H1 (cell line): ENCODE data around the gene FRMD4A. TPM values are rescaled to one million over a fixed set of nuclear protein-coding genes. Genes with fewer than 3 reads are reported as not detected.

Source experiments
- CTCF ChIA-PET: fragments of 300-600 bp; sonication (Branson Sonifier 250); formaldehyde crosslinking; loops from one replicate; lab custom pipeline; 2021; ENCODE audit not compliant: partially characterized antibody; lab: Charles Lee
- POLR2A ChIA-PET: fragments of 300-600 bp; sonication (Branson Sonifier 250); formaldehyde crosslinking; loops from one replicate; lab custom pipeline; 2021; ENCODE audit warnings: inconsistent platforms; ENCODE audit not compliant: partially characterized antibody; lab: Charles Lee
- DNase-seq, 2 experiments: peaks; one replicate each; pipeline versions ENCODE4 v3.0.0 to v3.0.0-alpha.2; 2010 to 2022; ENCODE audit warnings: low spot score in 2 of 2, low read depth in 1 of 2, mixed read lengths in 1 of 2
- FAIRE-seq: peaks from 2 replicates; lab custom pipeline; 2011; peaks lifted over from hg19 to GRCh38; lab: Jason Lieb, UNC
- H2AFZ ChIP-seq: 2 replicates; pipeline ENCODE4 v1.8.1; 2012; ENCODE audit warnings: low read length, inconsistent platforms
- H2AK5ac ChIP-seq: 2 replicates; pipeline ENCODE4 v1.6.1; 2013; ENCODE audit warnings: low read depth, low read length
- H2BK120ac ChIP-seq: replicated peaks from 2 replicates; pipeline ENCODE3; 2013; ENCODE audit warnings: low read depth, low read length, inconsistent platforms
- H2BK12ac ChIP-seq: 2 replicates; pipeline ENCODE4 v1.6.1; 2013; ENCODE audit warnings: low read depth, low read length
- H2BK15ac ChIP-seq: 2 replicates; pipeline ENCODE4 v1.6.1; 2013; ENCODE audit warnings: low read length
- H2BK20ac ChIP-seq: 2 replicates; pipeline ENCODE4 v1.6.1; 2013; ENCODE audit warnings: low read length
- H2BK5ac ChIP-seq: 2 replicates; pipeline ENCODE4 v1.6.1; 2013; ENCODE audit warnings: low read depth, low read length
- H3K14ac ChIP-seq: 2 replicates; pipeline ENCODE4 v1.6.1; 2013; ENCODE audit warnings: inconsistent platforms; ENCODE audit not compliant: insufficient read length
- H3K18ac ChIP-seq: 2 replicates; pipeline ENCODE4 v1.6.1; 2013; ENCODE audit warnings: low read length; ENCODE audit errors: extremely low read depth
- H3K23ac ChIP-seq: 2 replicates; pipeline ENCODE4 v1.6.1; 2013; ENCODE audit warnings: inconsistent platforms; ENCODE audit not compliant: insufficient read length
- H3K23me2 ChIP-seq: 2 replicates; pipeline ENCODE4 v1.6.1; 2013; ENCODE audit warnings: low read depth, low read length
- H3K27ac ChIP-seq: 2 replicates; pipeline ENCODE4 v1.6.1; 2011; ENCODE audit warnings: low read depth, low read length, inconsistent platforms
- H3K27me3 ChIP-seq, 4 experiments: replicated peaks in 1 of 4; 1 replicate in 1 of 4; 2 replicates in 3 of 4; pipeline versions ENCODE4 v1.6.1 to v1.8.1; 2011 to 2013; ENCODE audit warnings: low read length in 3 of 4, mild to moderate bottlenecking in 3 of 4, inconsistent platforms in 2 of 4, mixed read lengths in 2 of 4, moderate library complexity in 1 of 4; ENCODE audit not compliant: control insufficient read depth in 3 of 4, insufficient read depth in 3 of 4; ENCODE audit errors: extremely low read depth in 1 of 4
- H3K36me3 ChIP-seq, 4 experiments: 2 replicates each; pipeline versions ENCODE4 v1.6.1 to v1.8.1; 2011 to 2013; ENCODE audit warnings: mild to moderate bottlenecking in 4 of 4, low read length in 3 of 4, moderate library complexity in 2 of 4, control low read depth in 1 of 4, inconsistent platforms in 1 of 4; ENCODE audit not compliant: insufficient read depth in 4 of 4, control insufficient read depth in 2 of 4
- H3K4ac ChIP-seq: replicated peaks from 2 replicates; pipeline ENCODE3; 2013; ENCODE audit warnings: low read length, low read depth, mixed read lengths, inconsistent platforms; ENCODE audit not compliant: insufficient read length
- H3K4me1 ChIP-seq, 4 experiments: replicated peaks in 1 of 4; 1 replicate in 1 of 4; 2 replicates in 3 of 4; pipeline versions ENCODE4 v1.6.1 to v1.8.1; 2011 to 2013; ENCODE audit warnings: low read length in 3 of 4, inconsistent platforms in 2 of 4, mixed read lengths in 1 of 4; ENCODE audit not compliant: insufficient read depth in 4 of 4, control insufficient read depth in 3 of 4
- H3K4me2 ChIP-seq, 2 experiments: 2 replicates each; pipeline versions ENCODE4 v1.6.1 to v1.8.1; 2011 to 2013; ENCODE audit warnings: low read depth in 2 of 2, low read length in 2 of 2, control low read depth in 1 of 2, inconsistent platforms in 1 of 2, mild to moderate bottlenecking in 1 of 2; ENCODE audit not compliant: insufficient read depth in 1 of 2
- H3K4me3 ChIP-seq, 4 experiments: fragments of 200-600, 300-600 bp in 1 of 4; sonication (generic), shearing (Covaris generic), sonication (Bioruptor Twin) in 1 of 4; 2 replicates each; pipeline versions ENCODE4 v1.5.1 to v1.8.1; 2011 to 2016; ENCODE audit warnings: low read length in 4 of 4, low read depth in 3 of 4, control low read depth in 2 of 4, inconsistent platforms in 2 of 4, mild to moderate bottlenecking in 2 of 4, mixed read lengths in 1 of 4, moderate library complexity in 1 of 4; ENCODE audit not compliant: insufficient read depth in 2 of 4; ENCODE audit errors: extremely low read depth in 1 of 4
- H3K56ac ChIP-seq: replicated peaks from 2 replicates; pipeline ENCODE3; 2013; ENCODE audit warnings: low read depth, mild to moderate bottlenecking, mixed read lengths, low read length, inconsistent platforms; ENCODE audit not compliant: insufficient read length
- H3K79me1 ChIP-seq: 2 replicates; pipeline ENCODE4 v1.6.1; 2013; ENCODE audit warnings: low read depth, low read length, control low read depth
- H3K79me2 ChIP-seq, 2 experiments: 2 replicates each; pipeline versions ENCODE4 v1.6.1 to v1.8.1; 2012 to 2013; ENCODE audit warnings: low read length in 2 of 2, mild to moderate bottlenecking in 2 of 2, inconsistent platforms in 1 of 2; ENCODE audit not compliant: insufficient read depth in 2 of 2, control insufficient read depth in 1 of 2
- H3K9ac ChIP-seq, 4 experiments: replicated peaks in 1 of 4; 1 replicate in 1 of 4; 2 replicates in 3 of 4; pipeline versions ENCODE4 v1.6.1 to v1.8.1; 2011 to 2013; ENCODE audit warnings: low read depth in 3 of 4, low read length in 3 of 4, control low read depth in 2 of 4, mild to moderate bottlenecking in 2 of 4, moderate library complexity in 2 of 4, inconsistent platforms in 1 of 4; ENCODE audit errors: extremely low read depth in 1 of 4
- H3K9me3 ChIP-seq, 2 experiments: 2 replicates each; pipeline versions ENCODE4 v1.6.1 to v1.8.1; 2012 to 2013; ENCODE audit warnings: mild to moderate bottlenecking in 2 of 2, moderate library complexity in 2 of 2, control low read depth in 1 of 2, inconsistent platforms in 1 of 2, low read depth in 1 of 2, low read length in 1 of 2, mixed read lengths in 1 of 2; ENCODE audit not compliant: insufficient read depth in 2 of 2
- H4K20me1 ChIP-seq, 2 experiments: replicated peaks in 1 of 2; 2 replicates each; pipeline versions ENCODE3 to v1.8.1; 2011 to 2013; ENCODE audit warnings: inconsistent platforms in 2 of 2, low read length in 2 of 2, mild to moderate bottlenecking in 1 of 2; ENCODE audit not compliant: insufficient read depth in 2 of 2, control insufficient read depth in 1 of 2
- H4K5ac ChIP-seq: 2 replicates; pipeline ENCODE4 v1.6.1; 2013; ENCODE audit warnings: low read length, low read depth, mixed read lengths, inconsistent platforms; ENCODE audit not compliant: insufficient read length
- H4K8ac ChIP-seq: 2 replicates; pipeline ENCODE4 v1.8.0; 2013; ENCODE audit warnings: mild to moderate bottlenecking, moderate library complexity, low read length, inconsistent platforms; ENCODE audit not compliant: insufficient read depth; ENCODE audit errors: extremely low read depth
- H4K91ac ChIP-seq: replicated peaks from 2 replicates; pipeline ENCODE3; 2013; ENCODE audit warnings: low read length, mixed read lengths, inconsistent platforms; ENCODE audit not compliant: insufficient read length
- CREB1 ChIP-seq: IDR thresholded peaks from 2 replicates; pipeline ENCODE4 v1.6.1; 2012; ENCODE audit warnings: inconsistent platforms
- POLR2A ChIP-seq, 2 experiments: IDR thresholded peaks; 1 replicate in 1 of 2; 2 replicates in 1 of 2; pipeline ENCODE4 v1.6.1; 2011; ENCODE audit warnings: low read depth in 2 of 2, low read length in 2 of 2, mild to moderate bottlenecking in 2 of 2; ENCODE audit errors: control extremely low read depth in 1 of 2
- WGBS, 2 experiments: shearing (Covaris generic) in 1 of 2; methylation state at CpG; one replicate each; pipeline versions ENCODE4 v1.1.6 to v1.1.7; 2013 to 2015; ENCODE audit warnings: low lambda C conversion rate in 2 of 2, mixed read lengths in 2 of 2, inconsistent platforms in 1 of 2, low coverage in 1 of 2, missing lambda C conversion rate in 1 of 2; ENCODE audit not compliant: insufficient replicate concordance in 2 of 2, insufficient coverage in 1 of 2, insufficient read length in 1 of 2; ENCODE audit errors: extremely low coverage in 1 of 2, missing lambda C conversion rate in 1 of 2; 5-methylcytosine and 5-hydroxymethylcytosine counted together
- polyA plus RNA-seq, 7 experiments: library from polyadenylated mRNA; depleted of rRNA in 3 of 7; stranded (reverse) in 5 of 7; unstranded in 2 of 7; fragments of >200 nt in 5 of 7; fragments of 200-250 nt in 2 of 7; gene quantifications; 1 replicate in 5 of 7; 2 replicates in 1 of 7; 4 replicates in 1 of 7; pipeline versions ENCODE4 v1.2.1 to v1.2.3, GENCODE V29; 2011 to 2013; ENCODE audit warnings: missing spikeins in 2 of 7, mixed read lengths in 2 of 7
- total RNA-seq: library from RNA; stranded (reverse); fragmentation: NEBNext Ultra II Directional; extraction: Animal tissue kit (Norgen Biotek cat#: 25700); gene quantifications from 2 replicates; pipeline ENCODE4 v1.2.1, GENCODE V29; 2021

FRMD4A gene
- total and polyA plus RNA-seq, 2 of the 8 experiments (the other 6 are each of a cell fraction or from before 2014, with no cell fraction given): 38.6 to 39.6 TPM

- no peaks in the 10 kb centered on the region for H3K79me2 ChIP-seq
- ChIA-PET CTCF (interaction anchor here (0.6 to 1.4 kb wide), 4 partner anchors 10 to 273 kb away, joined by 3 read pairs; no protein-coding TSS in a partner anchor), POLR2A (interaction anchor here (1.0 to 1.1 kb wide), 2 partner anchors 60 to 496 kb away, joined by 3 to 4 read pairs; no protein-coding TSS in a partner anchor)
- no peak overlapping the region for H2AFZ ChIP-seq
- no peak overlapping the region for H3K4me3 ChIP-seq
- no peak overlapping the region for H2BK20ac ChIP-seq
- no peak overlapping the region for H2AK5ac ChIP-seq
- no peak overlapping the region for H3K18ac ChIP-seq
- H2BK5ac ChIP-seq: no peak overlapping the region
- FAIRE-seq (no peak), DNase-seq (no peak)
- no peak overlapping the region for H2BK120ac ChIP-seq
- H4K91ac ChIP-seq: no peak overlapping the region
- no peak overlapping the region for H3K14ac ChIP-seq
- no peak overlapping the region for H4K8ac ChIP-seq
- WGBS, 2 experiments: 87% methylated on average over 6 of the region's 6 CpGs; no CpG with 5 or more reads in 1 of the 2 experiments
- no peaks in the 10 kb centered on the region for H3K36me3 ChIP-seq
- no peaks in the 10 kb centered on the region for H3K27me3 ChIP-seq
- no peaks in the 10 kb centered on the region for H3K23me2 ChIP-seq
- H3K79me1 ChIP-seq: no peaks in the 10 kb centered on the region
- H4K5ac ChIP-seq: no peak overlapping the region
- no peak overlapping the region for H3K23ac ChIP-seq
- no peak overlapping the region for H3K56ac ChIP-seq
- no peak overlapping the region for H3K9ac ChIP-seq
- H3K4me1 ChIP-seq: peaks cover 0 to 4% (median 0%) of the 10 kb centered on the region in 4 experiments; a peak in 1 of 7 replicates
- H2BK12ac ChIP-seq: no peak overlapping the region
- H2BK15ac ChIP-seq: no peak overlapping the region
- no peaks in the 10 kb centered on the region for H3K9me3 ChIP-seq
- no peaks in the 10 kb centered on the region for H4K20me1 ChIP-seq
- no peak overlapping the region for H3K4me2 ChIP-seq
- no peak overlapping the region for H3K4ac ChIP-seq
- no peak overlapping the region for H3K27ac ChIP-seq
- TF ChIP-seq POLR2A (IDR thresholded peaks at IDR 0.05; ENCODE audit: control extremely low read depth in 1 of 2, low read depth in 2 of 2, low read length in 2 of 2): no peak
- TF ChIP-seq CREB1: no peak
Measured at GRCh38 chr10:14126697-14127440, 203.9 kb downstream of the FRMD4A start.
